ELR (cell line): Measurements from ENCODE around the gene ITPR3.

Experiments
- DNase-seq: peaks from one replicate; pipeline ENCODE4 v3.0.0-alpha.2; 2015; ENCODE audit warnings: low read depth

Gene ITPR3

DNA sequence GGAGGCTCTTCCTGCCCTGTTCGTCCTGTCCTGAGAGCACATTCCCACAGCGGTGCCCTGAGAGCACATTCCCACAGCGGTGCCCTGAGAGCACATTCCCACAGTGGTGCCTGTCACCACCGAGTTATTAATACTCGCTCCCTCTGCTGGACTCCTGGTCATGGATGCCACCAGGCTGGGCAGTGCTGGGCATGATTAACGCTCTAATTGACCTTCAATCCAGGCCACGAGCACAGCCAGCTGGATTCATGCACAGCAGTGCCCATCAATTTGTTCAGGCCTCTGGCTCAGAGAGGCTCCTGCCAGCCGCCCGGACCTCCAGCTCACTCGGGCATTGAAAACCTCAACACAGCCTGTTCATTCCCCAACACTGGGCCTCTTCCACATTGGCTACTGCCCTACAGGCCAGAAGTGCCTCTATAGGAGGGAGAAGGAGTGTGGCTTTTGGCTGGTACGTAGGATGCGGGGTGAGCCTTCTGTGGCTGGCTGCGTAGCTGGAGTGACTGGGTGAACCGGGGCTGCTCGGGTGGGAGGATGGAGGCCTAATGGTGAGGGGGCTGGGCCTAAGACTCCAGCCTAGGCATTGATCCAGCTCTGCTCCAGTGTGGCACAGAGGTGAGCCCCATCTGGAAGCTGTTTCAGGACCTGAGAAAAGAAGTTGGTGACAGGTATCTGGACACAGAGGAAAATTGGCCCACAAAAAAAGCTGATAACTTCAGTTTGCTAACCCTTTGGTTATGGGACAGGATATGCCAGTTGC lies 116.3 kb downstream of the ITPR3 start:
- no peak for DNase-seq

DNA sequence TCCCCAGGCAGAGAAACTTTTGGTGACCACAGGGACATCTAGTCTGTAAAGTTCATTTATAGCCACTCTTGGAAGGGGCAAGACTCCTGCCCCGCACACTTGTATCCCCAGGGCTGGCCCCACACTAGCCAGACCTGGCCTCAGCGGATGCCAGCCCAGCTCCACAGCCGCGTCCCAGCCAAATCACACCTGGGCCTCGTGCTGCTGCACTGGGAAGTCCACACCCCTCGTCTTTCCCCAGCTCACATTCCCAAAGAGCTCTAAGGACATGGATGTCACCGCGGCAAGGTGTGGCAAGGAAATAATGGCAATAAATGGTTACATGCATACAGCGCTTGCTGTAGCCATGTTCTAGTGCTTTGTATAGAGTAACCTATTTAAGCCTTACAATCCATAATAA lies 117.0 kb downstream of the ITPR3 start:
- no peak for DNase-seq

- DNase-seq: no peak
Observed at GRCh38 chr6:33738879-33739278, 117.8 kb downstream of the ITPR3 start.

GRCh38 chr6:33739571-33739970 lies 118.4 kb downstream of the ITPR3 start:
- DNase-seq: no peak

DNA sequence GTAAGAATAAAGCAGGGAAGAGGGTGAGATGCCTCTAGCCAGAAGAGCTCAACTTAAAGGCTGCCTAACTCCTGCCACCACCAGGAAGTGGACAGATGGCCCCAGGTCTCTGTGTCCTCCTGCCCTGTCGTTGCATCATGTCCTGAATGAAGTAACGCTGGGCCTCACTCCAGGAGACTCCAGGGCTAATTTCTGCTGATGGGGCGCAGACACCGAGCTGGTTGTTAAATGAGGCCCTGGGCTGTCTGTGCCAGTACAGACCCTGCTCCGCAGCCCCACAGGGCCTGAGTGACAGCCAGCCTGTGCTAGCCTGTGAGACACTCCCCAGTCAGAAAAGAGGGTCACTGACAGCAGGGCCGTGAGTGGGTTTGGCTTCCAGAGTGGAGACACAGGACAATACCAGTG lies 119.1 kb downstream of the ITPR3 start:
- no peak for DNase-seq

DNA sequence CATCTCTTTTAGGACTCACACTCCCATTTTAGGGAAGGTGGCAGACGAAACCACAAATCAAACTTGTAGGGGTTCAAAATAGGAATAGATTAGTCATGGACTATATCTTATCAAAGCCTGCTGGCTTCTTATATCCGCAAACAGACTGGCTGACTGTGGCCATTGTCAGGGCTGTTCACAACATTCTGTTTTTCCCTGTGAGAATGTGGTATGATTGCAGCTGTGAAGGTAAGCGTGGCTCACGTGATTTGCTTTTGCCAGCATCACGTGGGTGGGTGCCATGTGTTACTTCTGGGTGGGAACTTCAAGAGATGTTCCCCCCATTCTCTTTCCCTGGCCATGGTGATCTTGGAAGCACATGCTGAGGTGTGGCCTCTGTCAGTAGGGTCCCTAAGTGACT lies 119.7 kb downstream of the ITPR3 start:
- no peak for DNase-seq

GRCh38 chr6:33742092-33742491 lies 121.0 kb downstream of the ITPR3 start:
- DNase-seq: peak; percentile 24

- DNase-seq: no peak
Observed at GRCh38 chr6:33742837-33743236, 121.7 kb downstream of the ITPR3 start.

GRCh38 chr6:33744001-33744848 lies 123.1 kb downstream of the ITPR3 start:
- DNase-seq: peak; percentile 80

DNA sequence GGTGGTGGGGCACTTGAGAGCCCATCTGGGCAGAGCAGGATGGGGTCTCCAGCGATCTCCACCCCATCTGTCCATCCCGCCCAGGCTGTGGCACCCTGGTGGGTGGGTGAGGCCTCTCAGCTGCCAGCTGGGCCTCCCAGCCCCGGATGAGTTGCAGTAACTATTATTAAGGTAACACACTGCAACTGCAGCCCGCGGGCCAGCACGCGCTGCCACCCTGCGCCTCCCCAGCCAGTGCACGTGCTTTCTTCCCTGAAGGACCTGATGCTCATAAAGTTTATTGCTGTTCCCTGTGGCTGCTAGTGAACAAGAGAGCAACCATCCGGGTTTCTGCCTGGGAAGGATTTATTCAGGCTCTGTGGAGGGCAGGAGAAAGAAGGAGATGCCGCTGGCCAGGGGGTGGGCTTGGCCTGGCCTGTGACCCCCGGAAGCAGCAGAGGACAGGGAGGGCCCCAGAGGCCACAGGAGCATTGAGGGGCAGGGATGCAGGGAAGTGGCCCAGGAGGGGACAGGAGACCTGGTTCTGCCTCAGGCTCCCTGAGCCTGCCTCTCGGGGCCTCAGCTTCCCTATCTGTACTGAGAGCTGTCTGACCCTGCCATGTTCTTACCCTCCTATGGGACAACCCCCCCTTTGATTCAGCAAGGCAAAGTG lies 123.9 kb downstream of the ITPR3 start:
- no peak for DNase-seq

DNA sequence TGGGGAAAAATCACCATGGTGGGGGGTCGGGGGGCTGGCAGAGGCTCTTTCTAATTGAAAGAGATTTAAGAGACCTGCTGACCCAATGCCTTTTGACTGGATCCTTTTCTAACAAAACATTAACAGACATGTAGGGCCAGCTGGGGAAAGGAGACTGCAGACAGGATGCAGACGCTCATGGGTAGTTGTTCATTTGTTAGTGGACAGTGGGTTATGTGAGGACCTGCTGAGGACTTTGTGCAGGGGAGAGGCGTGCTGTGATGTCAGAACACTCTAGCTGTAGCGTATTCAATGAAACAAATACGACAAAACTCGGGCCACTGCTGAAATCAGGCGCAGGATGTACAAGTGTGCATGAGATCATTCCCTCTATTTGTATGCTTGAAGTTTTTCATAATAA lies 124.4 kb downstream of the ITPR3 start:
- DNase-seq: no peak
